ENCODE results near the gene GRAMD1A. TPM values are rescaled to one million over a fixed set of nuclear protein-coding genes. Genes with fewer than 3 reads are reported as not detected.
"Not testable (repeated sequence)": the region's sequence is repeated elsewhere in the genome, so short reads cannot be mapped to it uniquely, and the experiment has no call there.

GRAMD1A gene
- 29.9 and 42.9 TPM in 2 replicates for total RNA-seq (2014; rRNA removed; shearing (Covaris generic))

DNA sequence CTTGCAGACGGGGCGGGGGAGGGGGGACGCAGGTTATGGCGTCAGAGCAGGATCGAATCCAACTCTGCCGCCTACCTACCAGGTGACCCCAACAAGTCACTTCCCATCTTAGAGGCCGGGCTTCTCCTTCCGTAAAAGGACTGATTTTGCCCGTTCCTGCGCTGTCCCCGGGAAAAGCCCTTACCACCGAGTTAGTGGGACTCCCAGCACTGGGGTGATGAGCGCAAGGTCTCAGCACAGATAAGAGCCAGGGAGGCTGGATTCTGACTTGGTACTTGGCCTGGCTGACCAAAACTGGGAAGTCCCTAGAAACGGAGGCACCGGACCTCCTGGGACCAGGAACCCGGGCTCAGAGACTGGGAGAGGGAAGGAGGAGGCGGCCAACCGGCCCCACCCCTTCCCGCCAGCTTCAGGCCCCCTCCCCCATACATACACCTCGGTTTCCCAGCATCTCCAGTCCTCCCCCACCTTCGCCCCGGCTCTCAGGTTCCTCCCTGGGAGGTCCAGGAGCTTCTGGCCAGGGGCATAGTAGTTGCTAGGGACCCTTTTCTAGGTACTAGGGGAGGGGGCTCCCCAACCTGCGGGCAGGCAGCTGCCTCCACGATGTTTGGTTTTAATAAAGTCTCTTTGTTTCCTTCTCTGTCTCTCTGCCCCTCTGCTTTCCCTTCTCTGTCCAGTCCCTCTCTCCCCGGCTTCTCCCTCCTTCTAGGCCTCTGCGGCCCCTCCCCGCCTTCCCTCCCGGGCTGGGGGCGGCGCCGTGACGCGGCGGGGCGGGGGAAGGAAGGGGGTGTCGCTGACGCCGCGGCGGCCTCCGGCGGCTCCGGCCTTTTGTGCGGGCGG is at the start of gene GRAMD1A:
Gene GRAMD1A (plus strand): TSS at position 826 of the 840 bp plus-strand sequence. CDS start 156 bp downstream, outside the sequence.
- in situ Hi-C loops (cut with HindIII; ENCODE audit: low sequenced_read_pairs), result no loop called here
- peak; percentile 84 for DNase-seq (ENCODE audit: low spot score)

GRCh38 chr19:34953092-34953491 is 47.0 kb upstream of the GRAMD1A start:
- in situ Hi-C loops (cut with HindIII; ENCODE audit: low sequenced_read_pairs), result no loop called here
- no peak for DNase-seq (ENCODE audit: low spot score)

GRCh38 chr19:34957830-34958751 is 42.0 kb upstream of the GRAMD1A start:
- in situ Hi-C loops (cut with HindIII; ENCODE audit: low sequenced_read_pairs), result no loop called here

DNA sequence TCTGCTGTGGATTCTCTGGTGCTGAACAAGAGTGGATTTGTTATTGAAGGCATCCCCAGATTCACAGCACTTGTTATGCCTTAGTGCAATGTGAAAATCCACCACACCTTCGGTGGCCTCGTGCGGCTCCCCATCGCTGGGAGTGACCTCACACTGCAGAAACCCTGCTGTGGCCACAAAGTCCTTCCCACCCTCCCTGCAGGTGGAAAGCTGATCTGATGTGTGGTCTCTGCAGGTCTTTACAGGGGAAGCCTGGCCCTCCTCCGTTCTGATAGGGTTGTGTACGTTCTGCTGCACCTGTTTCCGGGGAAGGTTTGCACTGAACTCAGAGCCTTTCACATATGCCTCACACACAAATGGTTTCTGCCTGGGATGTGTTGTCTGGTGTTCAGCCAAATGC is 41.1 kb upstream of the GRAMD1A start:
- no peak for DNase-seq (ENCODE audit: low spot score)
- in situ Hi-C loops (cut with HindIII; ENCODE audit: low sequenced_read_pairs), result no loop called here

More at GRCh38 chr19:34957830-34958751, 42.0 kb upstream of the GRAMD1A start:
- DNase-seq (ENCODE audit: low spot score), result no peak

DNA sequence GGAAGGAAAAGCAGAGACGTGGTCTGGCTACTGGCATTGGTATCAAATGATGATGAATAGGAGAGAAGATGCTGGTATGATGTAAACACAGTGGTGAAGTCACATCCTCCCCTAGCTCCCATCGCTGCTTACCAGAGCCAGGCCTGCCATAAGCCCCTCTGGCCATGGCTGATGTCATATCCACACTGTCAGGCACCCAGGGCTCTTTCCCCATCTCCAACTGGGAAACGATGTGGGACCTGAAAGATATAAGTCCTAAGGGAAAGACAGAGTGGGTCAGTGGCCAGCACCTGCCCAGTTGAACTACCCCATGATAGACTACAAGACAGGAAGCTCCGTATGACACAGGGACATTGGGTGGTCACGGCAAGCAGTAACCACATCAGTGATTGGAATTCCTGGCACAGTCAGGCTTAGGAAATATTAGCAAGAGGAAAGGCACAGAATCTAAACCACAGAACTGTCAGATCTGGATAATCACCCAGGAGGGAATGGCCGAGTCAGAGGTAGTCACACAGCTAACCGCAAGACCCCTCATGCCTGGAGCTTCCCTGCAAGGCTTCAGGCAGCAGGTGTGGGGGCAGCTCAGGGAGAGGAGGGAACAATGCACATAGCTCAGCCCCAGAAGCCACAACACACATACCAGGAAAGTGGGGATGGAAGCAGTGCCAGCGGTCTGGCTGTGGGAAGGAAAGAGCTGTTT is 39.9 kb upstream of the GRAMD1A start:
- in situ Hi-C loops (cut with HindIII; ENCODE audit: low sequenced_read_pairs), result no loop called here
- DNase-seq (ENCODE audit: low spot score), result no peak

DNA sequence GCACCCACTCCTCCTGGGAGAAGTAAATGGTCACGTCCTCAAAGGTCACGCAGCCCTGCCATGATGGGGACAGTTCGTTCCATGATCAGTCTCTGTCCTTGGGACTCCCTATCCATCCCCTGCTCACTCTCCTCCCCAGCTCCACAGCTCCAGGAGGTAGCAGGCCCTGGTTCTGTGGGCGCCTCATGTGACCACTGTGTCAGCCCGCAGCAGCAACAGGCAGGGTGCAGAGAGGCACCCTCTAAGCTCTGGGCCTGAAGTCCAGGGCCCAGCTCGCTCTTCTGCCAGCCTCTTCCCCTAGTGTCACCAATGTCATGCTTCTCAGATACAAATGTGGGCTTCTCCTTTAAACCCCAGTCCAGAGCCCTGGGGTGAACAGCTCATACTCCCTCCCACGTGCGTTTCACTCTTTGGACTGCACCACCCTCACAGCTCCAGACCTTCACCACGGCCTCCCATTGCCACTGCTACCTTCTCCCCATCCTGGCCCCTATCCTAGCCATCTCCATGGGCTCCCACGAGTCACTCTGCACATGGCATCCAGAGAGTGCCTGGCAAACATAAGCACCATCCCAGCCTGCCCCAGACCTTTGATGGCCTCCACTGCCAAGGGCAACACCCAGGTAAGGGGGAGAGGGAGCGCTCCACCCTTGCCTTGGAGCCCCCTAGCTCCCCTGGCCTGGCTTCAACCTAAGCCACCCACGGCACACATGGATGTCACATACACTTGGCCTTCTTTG is 39.0 kb upstream of the GRAMD1A start:
- DNase-seq (ENCODE audit: low spot score), result no peak
- in situ Hi-C loops (cut with HindIII; ENCODE audit: low sequenced_read_pairs), result no loop called here

DNA sequence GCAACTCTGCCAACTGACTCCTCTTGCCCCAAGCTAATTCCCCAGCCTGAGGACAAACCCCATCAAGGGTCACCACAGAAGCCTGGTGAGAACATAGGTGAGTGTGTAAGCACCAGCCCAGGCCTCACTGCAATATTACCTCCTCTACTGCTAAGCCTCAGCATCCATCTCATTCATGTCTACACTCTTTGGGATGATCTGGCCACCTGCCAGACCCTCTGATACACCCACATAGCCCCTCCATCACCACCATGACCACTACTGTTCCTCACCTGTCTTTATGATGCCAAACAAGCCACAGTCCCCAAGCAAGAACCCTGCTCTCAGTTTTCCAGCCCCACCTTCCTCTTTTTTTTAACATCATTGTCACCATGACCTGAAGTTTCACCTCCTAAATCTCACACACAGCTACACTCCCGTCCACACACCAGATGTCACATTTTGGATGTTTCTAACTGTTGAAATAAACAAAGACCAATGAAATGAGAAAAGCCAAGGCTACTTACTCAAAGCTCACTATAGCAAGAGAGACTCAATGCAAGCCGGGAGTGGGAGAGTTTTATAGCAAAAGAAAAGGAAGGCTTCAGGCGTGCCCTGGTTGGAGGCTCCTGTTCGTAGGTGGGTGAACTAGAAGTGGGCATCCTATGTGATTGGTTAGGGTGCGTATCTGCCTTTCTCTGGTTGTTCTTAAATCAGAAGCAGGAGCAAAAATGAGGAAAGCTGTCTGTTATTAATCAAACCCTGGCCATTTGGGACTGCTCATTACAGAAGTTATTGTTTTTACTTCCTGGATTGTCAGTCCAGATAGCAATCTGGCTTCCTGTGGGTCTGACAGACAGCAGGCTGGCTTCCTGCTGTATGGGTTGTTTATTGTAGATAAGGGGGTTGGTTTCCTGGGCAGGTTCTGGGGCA is 38.1 kb upstream of the GRAMD1A start:
- in situ Hi-C loops (cut with HindIII; ENCODE audit: low sequenced_read_pairs), result no loop called here
- no peak for DNase-seq (ENCODE audit: low spot score)

GRCh38 chr19:34962687-34963572 is 37.2 kb upstream of the GRAMD1A start:
- in situ Hi-C loops (cut with HindIII; ENCODE audit: low sequenced_read_pairs), result no loop called here
- DNase-seq (ENCODE audit: low spot score), result peak; percentile 55

GRCh38 chr19:34963573-34964406 is 36.3 kb upstream of the GRAMD1A start, which contains the start of gene ZNF792:
Gene ZNF792 (minus strand): TSS chr19:34964229. CDS start chr19:34963662, 567 bp downstream.
- in situ Hi-C loops (cut with HindIII; ENCODE audit: low sequenced_read_pairs), result no loop called here
- DNase-seq (ENCODE audit: low spot score), result peak; percentile 69

DNA sequence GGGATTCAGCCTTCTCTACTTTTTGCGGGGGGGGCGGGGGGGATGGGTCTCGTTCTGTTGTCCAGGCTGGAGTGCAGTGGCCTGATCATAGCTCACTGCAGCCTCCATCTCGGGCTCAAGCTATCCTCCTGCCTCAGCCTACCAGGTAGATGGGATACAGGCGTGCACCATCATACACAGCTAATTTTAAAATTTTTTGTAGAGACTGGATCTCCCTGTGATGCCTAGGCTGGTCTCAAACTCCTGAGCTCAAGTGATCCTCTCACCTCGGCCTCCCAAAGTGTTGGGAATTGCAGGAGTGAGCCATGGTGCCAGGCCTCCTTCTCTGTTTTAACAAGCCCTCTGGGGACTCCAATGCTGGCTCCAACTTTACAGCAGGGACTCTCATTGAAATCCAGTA is 35.5 kb upstream of the GRAMD1A start:
- in situ Hi-C loops (cut with HindIII; ENCODE audit: low sequenced_read_pairs), result no loop called here
- no peak for DNase-seq (ENCODE audit: low spot score)

GRCh38 chr19:34965505-34965904 is 34.6 kb upstream of the GRAMD1A start:
- in situ Hi-C loops (cut with HindIII; ENCODE audit: low sequenced_read_pairs), result not testable (repeated sequence)

GRCh38 chr19:34967551-34967950 is 32.6 kb upstream of the GRAMD1A start:
- DNase-seq (ENCODE audit: low spot score), result no peak

More at GRCh38 chr19:34965505-34965904, 34.6 kb upstream of the GRAMD1A start:
- not testable (repeated sequence) for DNase-seq (ENCODE audit: low spot score)

DNA sequence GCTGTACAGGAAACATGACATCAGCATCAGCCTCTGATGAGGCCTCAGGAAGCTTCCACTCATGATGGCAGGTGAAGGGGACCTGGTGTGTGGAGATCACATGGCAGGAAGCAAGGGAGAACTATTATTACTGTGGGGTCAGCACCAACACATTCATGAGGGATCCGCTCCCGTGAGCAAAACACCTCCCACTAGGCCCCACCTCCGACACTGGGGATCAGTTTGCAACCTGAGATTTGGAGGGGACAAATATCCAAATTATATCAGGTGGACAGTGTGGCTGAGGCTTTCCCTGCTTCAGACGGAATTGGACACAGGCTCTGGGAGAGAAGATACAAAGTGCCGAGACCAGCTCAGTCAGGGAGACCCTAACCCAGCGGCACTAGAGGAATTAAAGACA is 30.4 kb upstream of the GRAMD1A start:
- DNase-seq (ENCODE audit: low spot score), result no peak
- in situ Hi-C loops (cut with HindIII; ENCODE audit: low sequenced_read_pairs), result no loop called here

More at GRCh38 chr19:34967551-34967950, 32.6 kb upstream of the GRAMD1A start:
- in situ Hi-C loops (cut with HindIII; ENCODE audit: low sequenced_read_pairs), result no loop called here

GRCh38 chr19:34970185-34970780 is 29.8 kb upstream of the GRAMD1A start:
- DNase-seq (ENCODE audit: low spot score); in situ Hi-C loops (cut with HindIII; ENCODE audit: low sequenced_read_pairs): not testable (repeated sequence)

- DNase-seq (ENCODE audit: low spot score), result no peak
- in situ Hi-C loops (cut with HindIII; ENCODE audit: low sequenced_read_pairs), result no loop called here
Measured at GRCh38 chr19:34972163-34972705, 27.9 kb upstream of the GRAMD1A start.

All from G401 (cell line).